Loucy (cell line): ENCODE data around the gene ZNF71.

Experiments used
- CTCF ChIP-seq: fragments of 200-600 bp; sonication (generic); conservative IDR thresholded peaks from 2 replicates; pipeline ENCODE4 v1.5.1; 2014; ENCODE audit warnings: mild to moderate bottlenecking, antibody characterized with exemption, low read length
- EZH2phosphoT487 ChIP-seq: fragments of 200-600 bp; IDR thresholded peaks from 2 replicates; pipeline ENCODE4 v1.6.1; 2018; ENCODE audit warnings: antibody characterized with exemption, mild to moderate bottlenecking, moderate library complexity, borderline replicate concordance

DNA sequence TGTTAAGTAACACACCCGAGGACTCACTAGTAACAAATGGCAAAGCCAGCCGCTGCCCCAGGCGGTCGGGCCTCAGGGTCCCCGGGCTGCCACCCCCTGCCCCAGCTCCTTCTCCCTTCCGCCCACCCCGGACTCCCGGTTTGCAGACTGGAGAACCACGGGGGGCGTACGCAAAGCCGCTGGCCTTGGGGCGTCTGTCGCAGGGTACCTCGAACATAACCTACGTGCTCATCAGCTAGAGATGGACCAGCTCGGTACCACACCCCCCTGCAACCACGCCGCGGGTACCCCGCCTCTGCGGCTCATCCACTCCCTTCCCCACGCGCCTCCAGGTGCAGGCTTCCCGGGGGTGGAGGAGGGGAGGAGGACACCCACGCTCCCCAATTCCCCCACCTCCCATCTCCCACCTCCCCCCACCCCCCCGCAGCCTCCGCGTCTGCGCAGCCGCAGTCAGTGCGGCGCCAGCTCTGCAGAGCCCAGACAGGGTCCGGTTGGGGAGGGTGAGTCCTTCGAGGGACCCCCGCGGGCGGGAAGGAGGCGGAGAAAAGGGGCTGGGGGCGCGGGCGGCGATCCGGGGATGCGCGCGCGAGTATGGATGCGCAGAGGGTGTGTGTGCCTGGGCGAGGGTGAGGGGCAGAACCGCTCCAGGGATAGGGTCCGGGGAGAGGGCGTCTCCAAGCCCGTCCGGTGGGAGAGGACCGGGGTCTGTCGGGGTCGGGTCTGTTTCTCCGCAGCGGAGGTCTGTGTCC, 47.8 kb downstream of the ZNF71 start, which contains the start of gene SMIM17:
- TF ChIP-seq CTCF (no peak), EZH2phosphoT487 (no peak)
